Stimulated activated CD4-positive, alpha-beta T cell treated with anti-CD3 and anti-CD28 coated beads, Interleukin-4, amount 100 ng/mL, for 24 hours (primary cell): Measurements from ENCODE around the gene DDX46.
"Not testable (repeated sequence)": the region's sequence is repeated elsewhere in the genome, so short reads cannot be mapped to it uniquely, and the experiment has no call there.

Experiments used
- DNase-seq: peaks from one replicate; pipeline ENCODE4 v3.0.0-alpha.2; 2020

Gene DDX46

GRCh38 chr5:134758504-134759341 lies at the start of gene DDX46:
Gene DDX46, plus strand, starts transcription at chr5:134758779. Its CDS starts 160 bp downstream, at chr5:134758939.
- DNase-seq, result peak; percentile 96

- no peak for DNase-seq
Observed at GRCh38 chr5:134714120-134714519, 44.5 kb upstream of the DDX46 start.

GRCh38 chr5:134714541-134714940 lies 44.0 kb upstream of the DDX46 start:
- DNase-seq, result no peak

GRCh38 chr5:134715466-134715865 lies 43.1 kb upstream of the DDX46 start:
- not testable (repeated sequence) for DNase-seq

- DNase-seq, result no peak
Observed at GRCh38 chr5:134724872-134725271, 33.7 kb upstream of the DDX46 start.

- no peak for DNase-seq
Observed at GRCh38 chr5:134732819-134733218, 25.8 kb upstream of the DDX46 start.

- DNase-seq, result no peak
Observed at GRCh38 chr5:134735243-134735642, 23.3 kb upstream of the DDX46 start.

- DNase-seq, result no peak
Observed at GRCh38 chr5:134736173-134736812, 22.3 kb upstream of the DDX46 start.

GRCh38 chr5:134738133-134738962 lies 20.2 kb upstream of the DDX46 start, which contains the start of gene CAMLG:
Gene CAMLG, plus strand, starts transcription at chr5:134738548. Its CDS starts 73 bp downstream, at chr5:134738621.
- DNase-seq, result peak; percentile 98

GRCh38 chr5:134738963-134739661 lies 19.5 kb upstream of the DDX46 start:
- DNase-seq, result peak; percentile 49

GRCh38 chr5:134741052-134741451 lies 17.5 kb upstream of the DDX46 start:
- no peak for DNase-seq

- DNase-seq, result no peak
Observed at GRCh38 chr5:134742134-134742533, 16.4 kb upstream of the DDX46 start.

- DNase-seq, result no peak
Observed at GRCh38 chr5:134749415-134749814, 9.2 kb upstream of the DDX46 start.

- DNase-seq, result no peak
Observed at GRCh38 chr5:134758176-134758503, 439 bp upstream of the DDX46 start.

GRCh38 chr5:134767528-134768291 lies 9.1 kb downstream of the DDX46 start:
- DNase-seq, result not testable (repeated sequence)

- no peak for DNase-seq
Observed at GRCh38 chr5:134769206-134769605, 10.6 kb downstream of the DDX46 start.

GRCh38 chr5:134772461-134773125 lies 14.0 kb downstream of the DDX46 start:
- no peak for DNase-seq

- no peak for DNase-seq
Observed at GRCh38 chr5:134777366-134777765, 18.8 kb downstream of the DDX46 start.

- no peak for DNase-seq
Observed at GRCh38 chr5:134784241-134784920, 25.8 kb downstream of the DDX46 start.

- no peak for DNase-seq
Observed at GRCh38 chr5:134784946-134785620, 26.5 kb downstream of the DDX46 start.
